ENCODE measurements around the gene ETV1.
"Not testable (repeated sequence)": the region's sequence is repeated elsewhere in the genome, so short reads cannot be mapped to it uniquely, and the experiment has no call there.

Gene ETV1

GRCh38 chr7:13921062-13921461 lies 68.4 kb downstream of the ETV1 start:
- Mint-ChIP-seq H3K4me3 (no peak overlapping the region), H3K27ac (no peak overlapping the region), H3K9me3 (ENCODE audit: low read depth) (no peaks in the 10 kb centered on the region), H3K36me3 (no peaks in the 10 kb centered on the region), H3K4me1 (ENCODE audit: low read depth) (no peaks in the 10 kb centered on the region), H3K27me3 (no peaks in the 10 kb centered on the region)

DNA sequence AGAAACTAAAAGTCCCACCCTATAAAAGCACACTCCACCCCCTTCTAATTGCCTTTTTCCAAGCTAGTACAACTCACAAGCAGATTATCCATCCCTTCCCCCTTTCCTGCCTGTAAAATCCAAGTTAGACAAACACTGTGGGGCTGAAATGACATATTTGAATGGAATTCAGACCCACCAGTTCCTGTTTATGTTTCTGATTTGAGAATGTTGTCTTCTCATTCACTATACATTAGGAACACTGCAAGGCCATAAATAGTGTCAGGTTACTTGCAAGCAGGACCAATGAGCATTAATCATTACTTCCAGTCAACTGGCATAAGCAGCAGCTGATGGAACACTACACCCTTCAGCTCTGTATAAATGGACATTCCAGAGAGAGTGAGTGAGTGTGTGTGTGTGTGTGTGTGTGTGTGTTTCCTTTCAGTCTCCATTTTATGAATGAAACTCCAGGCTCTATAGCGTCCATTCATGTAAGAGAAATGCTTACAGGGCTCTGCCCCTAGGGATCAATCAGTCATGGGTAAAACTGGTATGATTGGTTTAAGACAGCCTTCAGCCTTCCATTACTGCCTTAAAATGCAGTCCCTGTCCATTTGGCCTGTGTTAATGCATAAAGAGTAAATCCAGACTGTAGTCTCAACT lies 69.3 kb downstream of the ETV1 start:
- Mint-ChIP-seq H3K27me3 (no peaks in the 10 kb centered on the region), H3K9me3 (ENCODE audit: low read depth) (no peaks in the 10 kb centered on the region), H3K27ac (no peak overlapping the region), H3K36me3 (no peaks in the 10 kb centered on the region), H3K4me1 (ENCODE audit: low read depth) (no peaks in the 10 kb centered on the region), H3K4me3 (no peak overlapping the region)

- H3K9me3 Mint-ChIP-seq (ENCODE audit: low read depth); H3K27me3 Mint-ChIP-seq; H3K36me3 Mint-ChIP-seq; H3K27ac Mint-ChIP-seq; H3K4me3 Mint-ChIP-seq; H3K4me1 Mint-ChIP-seq (ENCODE audit: low read depth): not testable (repeated sequence)
Observed at GRCh38 chr7:13918333-13918732, 71.1 kb downstream of the ETV1 start.

DNA sequence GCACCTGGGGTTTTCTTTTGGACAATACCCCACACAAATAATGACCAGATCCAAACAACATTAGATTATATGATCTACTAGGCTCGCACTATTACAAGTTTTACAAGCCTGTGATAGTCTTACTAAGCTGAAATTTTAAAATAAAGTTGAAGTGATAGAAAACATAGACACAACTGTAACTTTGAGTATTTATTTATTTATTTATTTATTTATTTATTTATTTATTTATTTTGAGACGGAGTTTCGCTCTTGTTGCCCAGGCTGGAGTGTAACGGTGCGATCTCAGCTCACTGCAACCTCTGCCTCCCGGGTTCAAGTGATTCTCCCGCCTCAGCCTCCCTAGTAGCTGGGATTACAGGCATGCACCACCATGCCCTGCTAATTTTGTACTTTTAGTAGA lies 72.4 kb downstream of the ETV1 start:
- H3K27me3 Mint-ChIP-seq; H3K27ac Mint-ChIP-seq; H3K4me1 Mint-ChIP-seq (ENCODE audit: low read depth); H3K9me3 Mint-ChIP-seq (ENCODE audit: low read depth); H3K36me3 Mint-ChIP-seq; H3K4me3 Mint-ChIP-seq: not testable (repeated sequence)

DNA sequence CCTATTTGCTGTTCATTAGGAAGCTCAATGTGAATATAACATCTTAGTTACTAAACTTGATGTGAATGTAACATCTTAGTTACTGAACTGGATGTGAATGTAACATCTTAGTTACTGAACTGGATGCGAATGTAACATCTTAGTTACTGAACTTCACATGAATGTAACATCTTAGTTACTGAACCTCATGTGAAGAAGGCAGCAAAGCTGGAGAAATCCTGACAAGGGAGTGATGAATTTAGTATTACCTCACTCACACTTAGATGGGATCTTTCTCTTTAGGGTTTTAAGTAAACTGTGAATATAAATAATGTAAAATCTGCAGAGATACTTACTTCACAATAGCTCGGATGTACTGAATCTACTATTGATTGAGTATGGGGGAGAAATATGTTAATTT lies 73.6 kb downstream of the ETV1 start:
- Mint-ChIP-seq H3K9me3 (ENCODE audit: low read depth) (no peaks in the 10 kb centered on the region), H3K4me3 (no peak overlapping the region), H3K27me3 (no peaks in the 10 kb centered on the region), H3K36me3 (no peaks in the 10 kb centered on the region), H3K27ac (no peak overlapping the region), H3K4me1 (ENCODE audit: low read depth) (peaks cover 5% of the 10 kb centered on the region)

- Mint-ChIP-seq H3K9me3 (ENCODE audit: low read depth) (no peaks in the 10 kb centered on the region), H3K27ac (no peak overlapping the region), H3K36me3 (no peaks in the 10 kb centered on the region), H3K4me3 (no peak overlapping the region), H3K4me1 (ENCODE audit: low read depth) (peaks cover 22% of the 10 kb centered on the region), H3K27me3 (no peaks in the 10 kb centered on the region)
Observed at GRCh38 chr7:13912715-13913278, 76.7 kb downstream of the ETV1 start.

DNA sequence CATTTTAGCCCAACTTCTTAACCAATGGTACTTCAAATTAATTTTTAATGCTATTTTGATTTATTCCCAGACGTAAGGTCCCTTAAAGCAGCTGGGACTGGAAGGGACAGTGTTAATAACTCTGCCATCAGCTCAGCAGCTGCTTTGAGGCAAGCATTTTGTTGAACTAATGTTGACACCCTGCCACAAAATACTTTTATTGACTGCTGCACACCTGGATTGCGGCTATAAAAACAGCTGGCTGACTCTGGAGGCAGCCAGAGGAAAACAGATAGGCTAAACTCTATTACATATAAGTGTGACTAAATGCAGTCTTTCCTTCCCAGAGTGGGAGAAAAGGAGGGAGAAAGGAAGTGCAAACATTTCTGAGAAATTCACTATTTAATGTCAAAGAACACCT lies 77.6 kb downstream of the ETV1 start:
- Mint-ChIP-seq H3K9me3 (ENCODE audit: low read depth) (no peaks in the 10 kb centered on the region), H3K36me3 (no peaks in the 10 kb centered on the region), H3K27me3 (no peaks in the 10 kb centered on the region), H3K4me1 (ENCODE audit: low read depth) (peaks cover 26% of the 10 kb centered on the region), H3K27ac (no peak overlapping the region), H3K4me3 (no peak overlapping the region)

DNA sequence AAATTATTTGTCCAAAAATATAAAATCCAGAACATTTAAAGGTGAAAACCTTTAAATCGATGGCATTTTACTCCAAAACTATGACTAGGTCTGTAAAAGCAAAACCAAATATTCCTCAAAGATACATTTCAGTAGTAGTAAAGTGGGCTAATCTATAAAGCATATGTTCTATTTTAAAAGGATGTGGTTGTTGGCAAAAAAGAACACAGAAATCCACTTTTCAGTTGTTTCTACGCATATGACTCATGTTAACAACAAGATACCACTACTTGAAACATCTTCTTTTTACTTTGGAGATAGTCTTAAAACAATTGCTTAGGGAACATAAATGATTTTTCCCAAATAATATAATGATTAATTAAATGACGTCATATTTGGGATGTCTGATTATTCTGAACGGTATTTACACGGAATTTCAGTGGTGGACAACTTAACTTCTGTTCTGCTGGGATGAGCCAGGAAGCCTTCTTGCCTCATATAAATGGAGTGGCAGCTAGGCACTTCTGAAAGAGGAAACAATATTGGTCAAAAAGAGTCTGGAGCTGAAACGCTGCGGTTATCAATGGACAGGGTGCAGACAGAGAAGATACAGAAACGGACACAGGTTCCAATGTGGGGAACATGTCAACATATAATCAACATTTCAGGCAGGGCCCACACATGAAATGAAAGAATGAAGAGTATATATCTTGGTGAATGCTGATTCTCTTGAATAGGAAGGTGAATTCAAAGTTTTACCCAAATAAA lies 78.5 kb downstream of the ETV1 start:
- no peaks in the 10 kb centered on the region for H3K36me3 Mint-ChIP-seq
- no peak overlapping the region for H3K4me3 Mint-ChIP-seq
- H3K27me3 Mint-ChIP-seq, result no peaks in the 10 kb centered on the region
- peaks cover 26% of the 10 kb centered on the region for H3K4me1 Mint-ChIP-seq (ENCODE audit: low read depth)
- no peak overlapping the region for H3K27ac Mint-ChIP-seq
- no peaks in the 10 kb centered on the region for H3K9me3 Mint-ChIP-seq (ENCODE audit: low read depth)

DNA sequence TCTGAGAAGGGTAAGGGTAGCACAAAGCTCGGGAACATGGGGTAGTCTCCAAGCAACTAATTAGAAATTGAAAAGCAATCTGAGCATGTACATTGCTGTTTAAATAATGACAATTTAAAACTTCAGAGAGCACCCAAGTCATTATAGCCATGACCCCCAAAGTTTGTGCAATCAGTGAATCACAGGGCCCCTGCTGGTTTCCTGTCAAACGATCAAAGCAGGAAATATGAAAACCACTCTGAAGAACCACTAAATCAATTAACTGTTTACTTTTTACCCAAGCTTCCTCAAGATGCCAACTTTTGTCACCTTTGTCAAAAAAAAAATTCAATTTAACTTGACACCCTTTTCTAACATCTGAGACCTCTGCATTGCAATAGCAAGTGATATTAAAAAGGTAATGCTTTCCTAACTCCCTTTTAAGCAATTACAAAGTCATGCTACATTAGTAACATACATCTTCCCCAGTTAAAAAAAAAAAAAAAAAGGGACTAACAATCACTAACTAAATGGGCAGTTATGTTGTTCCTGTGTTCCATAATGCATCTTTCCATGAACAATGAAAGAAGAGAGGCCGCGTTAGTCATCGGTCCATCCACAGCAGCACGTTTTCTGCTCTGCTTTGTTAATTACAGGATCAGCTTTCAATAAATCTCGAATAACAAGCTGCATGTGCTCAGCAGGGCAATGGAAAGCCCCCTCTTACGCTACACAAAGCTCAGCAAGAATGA lies 80.6 kb downstream of the ETV1 start:
- H3K27me3 Mint-ChIP-seq, result no peaks in the 10 kb centered on the region
- no peak overlapping the region for H3K27ac Mint-ChIP-seq
- H3K36me3 Mint-ChIP-seq, result no peaks in the 10 kb centered on the region
- H3K9me3 Mint-ChIP-seq (ENCODE audit: low read depth), result no peaks in the 10 kb centered on the region
- peaks cover 26% of the 10 kb centered on the region for H3K4me1 Mint-ChIP-seq (ENCODE audit: low read depth)
- H3K4me3 Mint-ChIP-seq, result no peak overlapping the region

DNA sequence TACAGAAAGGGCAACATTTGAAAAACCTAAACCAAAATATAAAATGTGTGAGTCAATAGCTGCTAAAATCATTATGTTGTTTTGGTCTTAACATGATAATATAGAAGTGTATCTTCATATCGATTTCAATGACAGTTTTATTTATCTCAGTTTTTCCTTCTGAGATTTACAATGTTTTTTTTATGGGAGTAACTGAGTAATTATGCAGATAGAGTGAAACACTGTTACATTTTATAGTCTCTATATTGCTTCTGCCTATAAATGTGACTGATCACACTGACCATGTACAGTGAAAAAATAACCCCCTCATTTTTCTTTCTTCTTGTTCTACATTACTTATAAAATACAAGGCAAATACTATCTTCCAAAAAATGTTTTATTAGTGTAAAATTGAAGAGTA lies 81.6 kb downstream of the ETV1 start:
- Mint-ChIP-seq H3K4me1 (ENCODE audit: low read depth) (peaks cover 26% of the 10 kb centered on the region), H3K9me3 (ENCODE audit: low read depth) (no peaks in the 10 kb centered on the region), H3K4me3 (no peak overlapping the region), H3K27ac (no peak overlapping the region), H3K27me3 (no peaks in the 10 kb centered on the region), H3K36me3 (no peaks in the 10 kb centered on the region)

GRCh38 chr7:13904689-13905088 lies 84.8 kb downstream of the ETV1 start:
- peaks cover 15% of the 10 kb centered on the region for H3K4me1 Mint-ChIP-seq (ENCODE audit: low read depth)
- no peak overlapping the region for H3K4me3 Mint-ChIP-seq
- no peaks in the 10 kb centered on the region for H3K36me3 Mint-ChIP-seq
- no peaks in the 10 kb centered on the region for H3K9me3 Mint-ChIP-seq (ENCODE audit: low read depth)
- no peak overlapping the region for H3K27ac Mint-ChIP-seq
- no peaks in the 10 kb centered on the region for H3K27me3 Mint-ChIP-seq

GRCh38 chr7:13904007-13904406 lies 85.5 kb downstream of the ETV1 start:
- H3K4me1 Mint-ChIP-seq (ENCODE audit: low read depth), result peaks cover 10% of the 10 kb centered on the region
- no peaks in the 10 kb centered on the region for H3K27me3 Mint-ChIP-seq
- no peak overlapping the region for H3K27ac Mint-ChIP-seq
- no peaks in the 10 kb centered on the region for H3K36me3 Mint-ChIP-seq
- no peak overlapping the region for H3K4me3 Mint-ChIP-seq
- H3K9me3 Mint-ChIP-seq (ENCODE audit: low read depth), result no peaks in the 10 kb centered on the region

DNA sequence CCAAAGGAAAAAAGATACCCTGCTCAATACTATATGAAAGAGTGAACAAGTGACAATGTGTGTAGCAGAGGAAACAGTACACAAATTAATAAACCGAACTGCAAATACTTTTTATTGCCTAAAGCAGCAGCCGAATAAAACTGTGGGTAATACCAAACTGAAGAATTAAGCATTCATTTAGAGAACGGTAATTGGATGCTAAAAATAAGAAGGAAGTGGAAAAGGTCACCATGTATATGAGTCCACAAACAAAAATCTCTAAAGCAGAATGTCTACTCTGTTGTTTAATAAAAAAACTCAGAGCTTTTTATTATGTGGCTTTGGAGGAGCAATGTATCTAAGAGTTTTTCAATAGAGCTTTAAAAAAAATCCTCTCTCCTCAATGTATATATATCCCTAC lies 87.9 kb downstream of the ETV1 start:
- no peaks in the 10 kb centered on the region for H3K27me3 Mint-ChIP-seq
- H3K27ac Mint-ChIP-seq, result no peak overlapping the region
- no peaks in the 10 kb centered on the region for H3K9me3 Mint-ChIP-seq (ENCODE audit: low read depth)
- H3K4me1 Mint-ChIP-seq (ENCODE audit: low read depth), result no peaks in the 10 kb centered on the region
- H3K4me3 Mint-ChIP-seq, result no peak overlapping the region
- no peaks in the 10 kb centered on the region for H3K36me3 Mint-ChIP-seq

DNA sequence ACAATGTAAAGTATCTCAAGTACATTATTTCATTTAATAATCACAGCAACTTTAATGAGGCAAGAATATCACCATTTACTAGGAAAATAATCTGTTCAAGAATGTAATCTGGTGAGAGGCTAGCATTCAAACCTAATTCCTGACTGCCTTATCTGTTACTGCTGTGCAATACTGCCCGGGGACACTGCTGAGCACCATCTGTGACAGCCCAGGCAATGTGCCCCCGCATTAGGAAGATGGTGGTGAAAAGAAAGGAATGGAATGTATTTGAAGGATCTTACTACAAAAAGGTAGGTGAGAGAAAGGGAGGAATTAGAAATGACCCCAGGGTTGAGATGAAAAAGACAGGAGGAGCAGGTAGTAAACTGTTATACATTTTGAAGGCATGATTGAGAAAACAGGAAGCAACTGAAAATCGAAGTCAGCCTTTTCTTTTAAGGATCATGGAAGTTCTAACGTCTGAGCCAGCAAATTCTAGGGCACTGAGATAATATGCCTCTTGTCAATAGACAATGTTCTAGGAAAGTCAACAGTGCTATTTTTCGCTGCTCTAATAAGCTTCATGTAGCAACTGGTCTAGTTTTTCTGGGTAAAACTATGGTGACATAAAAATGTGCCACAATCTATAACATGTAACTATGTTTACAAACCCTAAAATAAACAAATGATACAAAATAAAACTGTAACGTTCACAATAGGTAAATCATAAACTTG lies 90.4 kb downstream of the ETV1 start:
- no peaks in the 10 kb centered on the region for H3K9me3 Mint-ChIP-seq (ENCODE audit: low read depth)
- H3K36me3 Mint-ChIP-seq, result no peaks in the 10 kb centered on the region
- no peak overlapping the region for H3K4me3 Mint-ChIP-seq
- H3K4me1 Mint-ChIP-seq (ENCODE audit: low read depth), result no peaks in the 10 kb centered on the region
- no peaks in the 10 kb centered on the region for H3K27me3 Mint-ChIP-seq
- H3K27ac Mint-ChIP-seq, result no peak overlapping the region

GRCh38 chr7:13897819-13898218 lies 91.6 kb downstream of the ETV1 start:
- H3K27me3 Mint-ChIP-seq, result no peaks in the 10 kb centered on the region
- no peak overlapping the region for H3K4me3 Mint-ChIP-seq
- H3K4me1 Mint-ChIP-seq (ENCODE audit: low read depth), result no peaks in the 10 kb centered on the region
- H3K27ac Mint-ChIP-seq, result no peak overlapping the region
- H3K36me3 Mint-ChIP-seq, result no peaks in the 10 kb centered on the region
- H3K9me3 Mint-ChIP-seq (ENCODE audit: low read depth), result no peaks in the 10 kb centered on the region
